HepG2 (cell line): ENCODE measurements around the gene GGNBP2. TPM values are rescaled to one million over a fixed set of nuclear protein-coding genes. Genes with fewer than 3 reads are reported as not detected.
A peak's percentile ranks its signal among the peaks of the same experiment; 100 is the strongest.

Experiments used
- ATAC-seq: fragments of 200-7000 bp; cut with Tn5 transposase; 3 replicates; pipeline ENCODE4 v1.9.1; 2020; ENCODE audit warnings: mild to moderate bottlenecking, moderate library complexity
- BruUV-seq: library from RNA; stranded (reverse); fragments of 400-500 nt; replicated peaks from 2 replicates; lab custom pipeline; 2021; lab: Mats Ljungman, UMichigan
- CTCF ChIA-PET: fragments of 300-600 bp; formaldehyde crosslinking; extraction: SDS; loops from one replicate; lab custom pipeline; 2021; ENCODE audit warnings: low total read pairs, inconsistent platforms, low intra/inter-chr PET ratio; lab: Yijun Ruan, JAX
- POLR2A ChIA-PET: fragments of 350-600 bp; sonication (Branson Sonifier 250); formaldehyde crosslinking; loops from one replicate; lab custom pipeline; 2020; ENCODE audit warnings: antibody characterized with exemption, inconsistent platforms; lab: Yijun Ruan, JAX
- DNase-seq: peaks from one replicate; pipeline ENCODE4 v3.0.0-alpha.2; 2015; ENCODE audit warnings: low spot score
- FAIRE-seq: peaks from 3 replicates; lab custom pipeline; 2011; peaks lifted over from hg19 to GRCh38; lab: Jason Lieb, UNC
- H2AFZ ChIP-seq: one replicate; pipeline ENCODE4 v1.6.1; 2011; ENCODE audit warnings: low read length, inconsistent platforms
- H3K27ac ChIP-seq: fragments of 300-600 bp; 3 replicates; pipeline ENCODE4 v1.8.0; 2011; ENCODE audit warnings: mixed run types, mild to moderate bottlenecking, mixed read lengths, low read length, inconsistent platforms; ENCODE audit not compliant: insufficient read depth; ENCODE audit errors: extremely low read length
- H3K27me3 ChIP-seq, 2 experiments: fragments of 200-600 bp in 1 of 2; 2 replicates in 1 of 2; 3 replicates in 1 of 2; pipeline versions ENCODE4 v1.6.0 to v1.8.0; 2011; ENCODE audit warnings: low read length in 2 of 2, mild to moderate bottlenecking in 2 of 2, moderate library complexity in 2 of 2, inconsistent platforms in 1 of 2; ENCODE audit not compliant: insufficient read depth in 2 of 2, control insufficient read depth in 1 of 2
- H3K36me3 ChIP-seq, 2 experiments: fragments of 200-600 bp in 1 of 2; replicated peaks in 1 of 2; 2 replicates in 1 of 2; 3 replicates in 1 of 2; pipeline versions ENCODE4 v1.5.1 to v1.8.0; 2011; ENCODE audit warnings: low read length in 2 of 2, inconsistent platforms in 1 of 2; ENCODE audit not compliant: insufficient read depth in 2 of 2, control insufficient read depth in 1 of 2
- H3K4me1 ChIP-seq: 2 replicates; pipeline ENCODE4 v1.5.1; 2012; ENCODE audit warnings: low read length, inconsistent platforms; ENCODE audit not compliant: insufficient read depth
- H3K4me2 ChIP-seq: 2 replicates; pipeline ENCODE4 v1.6.0; 2011; ENCODE audit warnings: low read depth, low read length, inconsistent platforms
- H3K4me3 ChIP-seq, 3 experiments: fragments of 200-600 bp in 1 of 3; sonication (generic), shearing (Covaris generic) in 1 of 3; replicated peaks in 1 of 3; 2 replicates each; pipeline ENCODE4 v1.5.1; 2011 to 2016; ENCODE audit warnings: low read length in 3 of 3, inconsistent platforms in 2 of 3, low read depth in 2 of 3, mild to moderate bottlenecking in 2 of 3, control low read depth in 1 of 3, mixed read lengths in 1 of 3; ENCODE audit not compliant: insufficient read depth in 1 of 3
- H3K79me2 ChIP-seq: one replicate; pipeline ENCODE4 v1.6.1; 2011; ENCODE audit warnings: low read length, inconsistent platforms; ENCODE audit not compliant: insufficient read depth
- H3K9ac ChIP-seq: 2 replicates; pipeline ENCODE4 v1.6.0; 2011; ENCODE audit warnings: mild to moderate bottlenecking, low read depth, low read length, inconsistent platforms; ENCODE audit not compliant: insufficient read depth
- H3K9me3 ChIP-seq: 2 replicates; pipeline ENCODE4 v1.5.1; 2012; ENCODE audit warnings: mild to moderate bottlenecking, low read length
- H4K20me1 ChIP-seq: 2 replicates; pipeline ENCODE4 v1.6.0; 2011; ENCODE audit warnings: inconsistent platforms, mild to moderate bottlenecking, low read length, moderate library complexity; ENCODE audit not compliant: insufficient read depth
- BCL3 ChIP-seq: sonication (generic); formaldehyde crosslinking; IDR thresholded peaks from 2 replicates; pipeline ENCODE4 v1.5.1; 2020; ENCODE audit warnings: mild to moderate bottlenecking, missing genetic modification reagents, moderate library complexity
- CEBPB ChIP-seq: IDR thresholded peaks from 2 replicates; pipeline ENCODE4 v1.6.1; 2011; ENCODE audit warnings: low read depth, low read length, improper control_type of control experiment, borderline replicate concordance
- GATA4 ChIP-seq: sonication (generic); IDR thresholded peaks from 2 replicates; pipeline ENCODE4 v1.6.1; 2016; ENCODE audit warnings: antibody characterized with exemption, low read depth, borderline replicate concordance
- GLMP ChIP-seq: sonication (generic); formaldehyde crosslinking; IDR thresholded peaks from 2 replicates; pipeline ENCODE4 v1.9.0; 2021; ENCODE audit warnings: missing genetic modification reagents, mild to moderate bottlenecking, borderline replicate concordance
- HNRNPL ChIP-seq: fragments of 200-400 bp; formaldehyde crosslinking; IDR thresholded peaks from 2 replicates; pipeline ENCODE4 v1.6.1; 2017; ENCODE audit warnings: mild to moderate bottlenecking, low read depth, low read length
- MAF1 ChIP-seq: sonication (generic); formaldehyde crosslinking; IDR thresholded peaks from 2 replicates; pipeline ENCODE4 v1.5.0; 2020; ENCODE audit warnings: missing genetic modification reagents, borderline replicate concordance
- MEIS2 ChIP-seq: sonication (generic); formaldehyde crosslinking; IDR thresholded peaks from 2 replicates; pipeline ENCODE4 v1.9.0; 2021; ENCODE audit warnings: mild to moderate bottlenecking, missing genetic modification reagents
- MXI1 ChIP-seq: IDR thresholded peaks from 3 replicates; pipeline ENCODE4 v1.6.1; 2012; ENCODE audit warnings: low read depth, low read length, inconsistent platforms, borderline replicate concordance
- NCOA2 ChIP-seq: sonication (generic); formaldehyde crosslinking; IDR thresholded peaks from 2 replicates; pipeline ENCODE4 v1.8.0; 2022; ENCODE audit warnings: inconsistent platforms
- PCBP1 ChIP-seq: fragments of 200-400 bp; formaldehyde crosslinking; IDR thresholded peaks from 2 replicates; pipeline ENCODE4 v1.6.1; 2017; ENCODE audit warnings: mild to moderate bottlenecking, low read depth, low read length, borderline replicate concordance
- PHF5A ChIP-seq: IDR thresholded peaks from one replicate; pipeline ENCODE4 v1.6.1; 2018; ENCODE audit warnings: low read depth, missing genetic modification reagents; ENCODE audit not compliant: unreplicated experiment
- REL ChIP-seq: sonication (generic); formaldehyde crosslinking; conservative IDR thresholded peaks from 2 replicates; pipeline ENCODE4 v1.8.0; 2022; ENCODE audit warnings: mild to moderate bottlenecking, missing genetic modification reagents, moderate library complexity
- ZFP37 ChIP-seq: sonication (generic); formaldehyde crosslinking; IDR thresholded peaks from 2 replicates; pipeline ENCODE4 v1.4.0; 2020; ENCODE audit warnings: missing genetic modification reagents, borderline replicate concordance
- ZNF564 ChIP-seq: sonication (generic); formaldehyde crosslinking; IDR thresholded peaks from 2 replicates; pipeline ENCODE4 v1.8.1; 2023; ENCODE audit warnings: mild to moderate bottlenecking, missing genetic modification reagents
- WGBS: methylation state at CpG from one replicate; pipeline ENCODE4 v1.1.6; 2017; ENCODE audit warnings: low lambda C conversion rate; 5-methylcytosine and 5-hydroxymethylcytosine counted together
- in situ Hi-C: cut with HindIII; loops from 2 replicates; pipeline ENCODE4 v1.10.0; 2017; ENCODE audit warnings: low pct_unique_long_range_greater_than_20kb; ENCODE audit not compliant: extremely low pct_ligation_motif_present
- intact Hi-C: fragments of 100-400 bp; cut with micrococcal nuclease; formaldehyde crosslinking; loops from one replicate; pipeline ENCODE4 v1.10.0; 2022; ENCODE audit not compliant: unreplicated experiment
- polyA plus RNA-seq, 8 experiments: library from polyadenylated mRNA; depleted of rRNA in 3 of 8; stranded (reverse) in 7 of 8; unstranded in 1 of 8; fragments of >200 nt; fragmentation: Illumina TruSeq in 4 of 8; extraction: Trizol in 4 of 8; gene quantifications; 2 replicates each; pipeline versions ENCODE4 v1.2.1 to v1.2.3, GENCODE V29; 2011 to 2016; ENCODE audit warnings: low read depth in 4 of 8, missing spikeins in 1 of 8, mixed read lengths in 1 of 8; ENCODE audit not compliant: insufficient read depth in 1 of 8
- total RNA-seq, 5 experiments: library from RNA; depleted of rRNA; stranded (reverse); fragments of >200 nt; fragmentation: Illumina TruSeq; extraction: Trizol; gene quantifications; 2 replicates each; pipeline ENCODE4 v1.2.3, GENCODE V29; 2016; ENCODE audit warnings: low read depth in 1 of 5
- TF ChIP-seq, protein P1 (sequence below): sonication (generic); formaldehyde crosslinking; IDR thresholded peaks from 2 replicates; pipeline ENCODE4 v1.5.0; 2020; ENCODE audit warnings: mild to moderate bottlenecking, missing genetic modification reagents, moderate library complexity
- TF ChIP-seq, protein P2 (sequence below): sonication (generic); formaldehyde crosslinking; IDR thresholded peaks from 2 replicates; pipeline ENCODE4 v1.4.0; 2020; ENCODE audit warnings: missing genetic modification reagents

Gene GGNBP2
- total and polyA plus RNA-seq, 2 of the 13 experiments (the other 11 are each of a cell fraction or from before 2014, with no cell fraction given): 53.3 to 84.2 TPM

DNA sequence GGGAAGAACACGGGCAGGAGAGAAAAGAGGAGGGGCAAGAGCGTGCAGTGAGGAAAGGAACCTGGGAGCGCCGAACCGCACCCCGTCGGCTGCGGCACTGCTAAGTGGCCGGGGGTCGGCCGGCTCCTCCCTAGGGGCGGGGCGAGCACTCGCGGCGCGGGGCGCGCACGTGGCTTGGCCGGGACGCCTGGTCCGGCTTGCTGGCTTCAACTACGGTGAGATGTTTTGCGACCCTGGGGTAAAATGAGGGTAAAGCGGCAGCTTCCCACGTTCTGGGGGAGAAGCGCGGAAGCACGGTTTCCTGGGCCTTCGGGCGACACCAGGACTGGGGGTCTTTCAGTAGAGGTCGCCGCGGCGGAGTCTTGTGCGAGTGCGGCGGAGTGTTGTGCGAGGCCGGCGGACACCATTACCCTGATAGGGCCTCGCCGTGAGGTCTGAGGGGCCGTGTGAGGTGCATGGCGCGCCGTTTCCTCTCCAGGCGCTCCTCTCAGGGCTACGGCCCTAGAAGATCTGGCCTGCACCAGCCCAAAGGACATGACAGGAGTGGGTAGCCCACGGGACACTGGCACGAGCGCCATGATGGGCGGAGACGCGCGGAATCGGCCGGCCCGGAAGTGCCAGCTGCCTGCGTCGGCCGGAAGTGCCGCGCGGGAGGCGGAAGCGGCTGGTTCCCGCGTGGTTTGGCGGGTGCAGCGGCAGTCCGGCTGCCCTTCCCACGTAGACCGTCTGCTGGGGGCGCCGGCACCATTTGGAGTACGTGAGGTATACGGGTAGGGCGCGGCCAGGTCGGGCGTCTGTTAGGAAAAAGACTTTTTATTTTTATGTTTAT is 9.7 kb upstream of the GGNBP2 start, which contains the start of the genes MYO19 and PIGW:
TSS of gene MYO19 (minus strand) at position 29 of the 829 bp plus-strand sequence. CDS start 2,330 bp downstream, outside the sequence.
TSS of gene PIGW (plus strand) at position 148 of the 829 bp plus-strand sequence. CDS start 2,115 bp downstream, outside the sequence.
- POLR2A ChIA-PET: interaction anchor here (0.7 to 3.0 kb wide), 10 partner anchors 10 to 67 kb away, joined by 3 to 107 read pairs (median 4); partner anchors contain the start of genes DHRS11, GGNBP2, MRM1 and ZNHIT3
- in situ Hi-C loops (no loop called here), intact Hi-C loops (loop anchor here (1.0 kb wide), 1 partner anchor 27 kb away; no protein-coding TSS in a partner anchor)
- Histone ChIP-seq H3K4me1 (peaks cover 38% of the 10 kb centered on the region), H3K9me3 (no peaks in the 10 kb centered on the region), H3K27ac (peak within 1 kb of the TSS; percentile 98), H3K4me2 (peak within 1 kb of the TSS; percentile 79), H3K9ac (peak within 1 kb of the TSS; percentile 95), H4K20me1 (no peaks in the 10 kb centered on the region), H3K4me3 (peak within 1 kb of the TSS; percentile 68 to 78 (median 76)), H3K79me2 (peaks cover 21% of the 10 kb centered on the region), H2AFZ (peak within 1 kb of the TSS; percentile 10), H3K27me3 (no peaks in the 10 kb centered on the region; a peak in 1 of 5 replicates), H3K36me3 (peaks cover 9 to 27% of the 10 kb centered on the region in 2 experiments; a peak in 4 of 5 replicates)
- ATAC-seq (peak; percentile 92), DNase-seq (peak; percentile 82), FAIRE-seq (no peak)
- 1% methylated on average over 19 of the region's 83 CpGs for WGBS
- CTCF ChIA-PET: no interaction called here
- no TSS peak for BruUV-seq
- TF ChIP-seq REL (CRISPR knock-in tag): peak; percentile 63; the same call in 1 of the 2 replicates
- TF ChIP-seq GATA4: peak; percentile 41; the same call in 1 of the 2 replicates
- TF ChIP-seq BCL3 (CRISPR knock-in tag): peak; percentile 65; the same call in 1 of the 2 replicates
- no peak; the same call in 1 of the 2 replicates for TF ChIP-seq MAF1 (CRISPR knock-in tag)
- TF ChIP-seq CEBPB: no peak
- TF ChIP-seq, protein P1, sequence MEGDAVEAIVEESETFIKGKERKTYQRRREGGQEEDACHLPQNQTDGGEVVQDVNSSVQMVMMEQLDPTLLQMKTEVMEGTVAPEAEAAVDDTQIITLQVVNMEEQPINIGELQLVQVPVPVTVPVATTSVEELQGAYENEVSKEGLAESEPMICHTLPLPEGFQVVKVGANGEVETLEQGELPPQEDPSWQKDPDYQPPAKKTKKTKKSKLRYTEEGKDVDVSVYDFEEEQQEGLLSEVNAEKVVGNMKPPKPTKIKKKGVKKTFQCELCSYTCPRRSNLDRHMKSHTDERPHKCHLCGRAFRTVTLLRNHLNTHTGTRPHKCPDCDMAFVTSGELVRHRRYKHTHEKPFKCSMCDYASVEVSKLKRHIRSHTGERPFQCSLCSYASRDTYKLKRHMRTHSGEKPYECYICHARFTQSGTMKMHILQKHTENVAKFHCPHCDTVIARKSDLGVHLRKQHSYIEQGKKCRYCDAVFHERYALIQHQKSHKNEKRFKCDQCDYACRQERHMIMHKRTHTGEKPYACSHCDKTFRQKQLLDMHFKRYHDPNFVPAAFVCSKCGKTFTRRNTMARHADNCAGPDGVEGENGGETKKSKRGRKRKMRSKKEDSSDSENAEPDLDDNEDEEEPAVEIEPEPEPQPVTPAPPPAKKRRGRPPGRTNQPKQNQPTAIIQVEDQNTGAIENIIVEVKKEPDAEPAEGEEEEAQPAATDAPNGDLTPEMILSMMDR (CRISPR knock-in tag): peak; percentile 63
- peak; percentile 42; the same call in 1 of the 2 replicates for TF ChIP-seq NCOA2 (CRISPR knock-in tag)
- peak; percentile 97; the same call in 2 of the 3 replicates for TF ChIP-seq MXI1
- TF ChIP-seq PCBP1: no peak
- peak; percentile 68; the same call in 1 of the 2 replicates for TF ChIP-seq HNRNPL
- TF ChIP-seq ZNF564 (CRISPR knock-in tag): no peak
- peak; percentile 40; the same call in 1 of the 2 replicates for TF ChIP-seq MEIS2 (CRISPR knock-in tag)
- no peak for TF ChIP-seq PHF5A
- TF ChIP-seq ZFP37 (CRISPR knock-in tag): 0 out of 2 replicates have a peak, but pooled peaks have one; percentile 29
- TF ChIP-seq, protein P2, sequence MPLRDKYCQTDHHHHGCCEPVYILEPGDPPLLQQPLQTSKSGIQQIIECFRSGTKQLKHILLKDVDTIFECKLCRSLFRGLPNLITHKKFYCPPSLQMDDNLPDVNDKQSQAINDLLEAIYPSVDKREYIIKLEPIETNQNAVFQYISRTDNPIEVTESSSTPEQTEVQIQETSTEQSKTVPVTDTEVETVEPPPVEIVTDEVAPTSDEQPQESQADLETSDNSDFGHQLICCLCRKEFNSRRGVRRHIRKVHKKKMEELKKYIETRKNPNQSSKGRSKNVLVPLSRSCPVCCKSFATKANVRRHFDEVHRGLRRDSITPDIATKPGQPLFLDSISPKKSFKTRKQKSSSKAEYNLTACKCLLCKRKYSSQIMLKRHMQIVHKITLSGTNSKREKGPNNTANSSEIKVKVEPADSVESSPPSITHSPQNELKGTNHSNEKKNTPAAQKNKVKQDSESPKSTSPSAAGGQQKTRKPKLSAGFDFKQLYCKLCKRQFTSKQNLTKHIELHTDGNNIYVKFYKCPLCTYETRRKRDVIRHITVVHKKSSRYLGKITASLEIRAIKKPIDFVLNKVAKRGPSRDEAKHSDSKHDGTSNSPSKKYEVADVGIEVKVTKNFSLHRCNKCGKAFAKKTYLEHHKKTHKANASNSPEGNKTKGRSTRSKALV (CRISPR knock-in tag): peak; percentile 83
- TF ChIP-seq GLMP (CRISPR knock-in tag): no peak
